Measurements from ENCODE around the gene SSBP2.

- TF ChIP-seq, protein P1, sequence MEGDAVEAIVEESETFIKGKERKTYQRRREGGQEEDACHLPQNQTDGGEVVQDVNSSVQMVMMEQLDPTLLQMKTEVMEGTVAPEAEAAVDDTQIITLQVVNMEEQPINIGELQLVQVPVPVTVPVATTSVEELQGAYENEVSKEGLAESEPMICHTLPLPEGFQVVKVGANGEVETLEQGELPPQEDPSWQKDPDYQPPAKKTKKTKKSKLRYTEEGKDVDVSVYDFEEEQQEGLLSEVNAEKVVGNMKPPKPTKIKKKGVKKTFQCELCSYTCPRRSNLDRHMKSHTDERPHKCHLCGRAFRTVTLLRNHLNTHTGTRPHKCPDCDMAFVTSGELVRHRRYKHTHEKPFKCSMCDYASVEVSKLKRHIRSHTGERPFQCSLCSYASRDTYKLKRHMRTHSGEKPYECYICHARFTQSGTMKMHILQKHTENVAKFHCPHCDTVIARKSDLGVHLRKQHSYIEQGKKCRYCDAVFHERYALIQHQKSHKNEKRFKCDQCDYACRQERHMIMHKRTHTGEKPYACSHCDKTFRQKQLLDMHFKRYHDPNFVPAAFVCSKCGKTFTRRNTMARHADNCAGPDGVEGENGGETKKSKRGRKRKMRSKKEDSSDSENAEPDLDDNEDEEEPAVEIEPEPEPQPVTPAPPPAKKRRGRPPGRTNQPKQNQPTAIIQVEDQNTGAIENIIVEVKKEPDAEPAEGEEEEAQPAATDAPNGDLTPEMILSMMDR (IDR thresholded peaks at IDR 0.05), result no peak
- TF ChIP-seq POLR2A (IDR thresholded peaks at IDR 0.05), result no peak
Observed at GRCh38 chr5:81420039-81420667, 330.7 kb downstream of the SSBP2 start.
